ENCODE results near the gene PREX1.

GRCh38 chr20:48858075-48858790, 30.4 kb upstream of the PREX1 start:
- TF ChIP-seq, protein P1, sequence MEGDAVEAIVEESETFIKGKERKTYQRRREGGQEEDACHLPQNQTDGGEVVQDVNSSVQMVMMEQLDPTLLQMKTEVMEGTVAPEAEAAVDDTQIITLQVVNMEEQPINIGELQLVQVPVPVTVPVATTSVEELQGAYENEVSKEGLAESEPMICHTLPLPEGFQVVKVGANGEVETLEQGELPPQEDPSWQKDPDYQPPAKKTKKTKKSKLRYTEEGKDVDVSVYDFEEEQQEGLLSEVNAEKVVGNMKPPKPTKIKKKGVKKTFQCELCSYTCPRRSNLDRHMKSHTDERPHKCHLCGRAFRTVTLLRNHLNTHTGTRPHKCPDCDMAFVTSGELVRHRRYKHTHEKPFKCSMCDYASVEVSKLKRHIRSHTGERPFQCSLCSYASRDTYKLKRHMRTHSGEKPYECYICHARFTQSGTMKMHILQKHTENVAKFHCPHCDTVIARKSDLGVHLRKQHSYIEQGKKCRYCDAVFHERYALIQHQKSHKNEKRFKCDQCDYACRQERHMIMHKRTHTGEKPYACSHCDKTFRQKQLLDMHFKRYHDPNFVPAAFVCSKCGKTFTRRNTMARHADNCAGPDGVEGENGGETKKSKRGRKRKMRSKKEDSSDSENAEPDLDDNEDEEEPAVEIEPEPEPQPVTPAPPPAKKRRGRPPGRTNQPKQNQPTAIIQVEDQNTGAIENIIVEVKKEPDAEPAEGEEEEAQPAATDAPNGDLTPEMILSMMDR (IDR thresholded peaks at IDR 0.05 in 4 of 5, conservative IDR thresholded peaks at IDR 0.05 in 1 of 5) = no peak
- no peak for TF ChIP-seq POLR2A (IDR thresholded peaks at IDR 0.05)

Data from gastrocnemius medialis (tissue), 4 donors.